Pulmonary artery endothelial cell (primary cell): ENCODE results near the gene TMEM190. TPM values are rescaled to one million over a fixed set of nuclear protein-coding genes. Genes with fewer than 3 reads are reported as not detected.

Experiments used
- DNase-seq: peaks from one replicate; pipeline ENCODE4 v3.0.0-alpha.2; 2011; ENCODE audit warnings: low read depth, low spot score
- total RNA-seq: library from RNA; depleted of rRNA; stranded (reverse); fragments of >200 nt; gene quantifications from 2 replicates; pipeline ENCODE4 v1.2.3, GENCODE V29; 2014

TMEM190 gene
- total RNA-seq, 1 donor from 2014 or later: not detected

- DNase-seq: no peak
Observed at GRCh38 chr19:55350620-55351315, 25.9 kb upstream of the TMEM190 start.

GRCh38 chr19:55352040-55352439 is 24.6 kb upstream of the TMEM190 start:
- no peak for DNase-seq

GRCh38 chr19:55352549-55353145 is 24.0 kb upstream of the TMEM190 start:
- DNase-seq: no peak

GRCh38 chr19:55353356-55353802 is 23.2 kb upstream of the TMEM190 start:
- no peak for DNase-seq

GRCh38 chr19:55353803-55354697 is 22.6 kb upstream of the TMEM190 start:
- DNase-seq: no peak

- DNase-seq: no peak
Observed at GRCh38 chr19:55354698-55355212, 21.9 kb upstream of the TMEM190 start, which contains the start of gene COX6B2. TSS of gene COX6B2 (minus strand) at chr19:55354719. CDS start at chr19:55354521, 198 bp downstream.

GRCh38 chr19:55355213-55355821 is 21.3 kb upstream of the TMEM190 start:
- no peak for DNase-seq

- DNase-seq: no peak
Observed at GRCh38 chr19:55358493-55358892, 18.1 kb upstream of the TMEM190 start.

GRCh38 chr19:55358943-55359908 is 17.4 kb upstream of the TMEM190 start:
- DNase-seq: no peak

GRCh38 chr19:55360902-55361301 is 15.7 kb upstream of the TMEM190 start:
- DNase-seq: no peak

- no peak for DNase-seq
Observed at GRCh38 chr19:55362174-55362989, 14.2 kb upstream of the TMEM190 start.

GRCh38 chr19:55362990-55363716 is 13.5 kb upstream of the TMEM190 start, which contains the start of gene GARIN5B:
TSS of gene GARIN5B (minus strand) at chr19:55363260. CDS start at chr19:55363066, 194 bp downstream.
- no peak for DNase-seq

- no peak for DNase-seq
Observed at GRCh38 chr19:55365245-55365644, 11.4 kb upstream of the TMEM190 start.

- no peak for DNase-seq
Observed at GRCh38 chr19:55365964-55366363, 10.7 kb upstream of the TMEM190 start.

- DNase-seq: no peak
Observed at GRCh38 chr19:55366790-55367189, 9.8 kb upstream of the TMEM190 start.

GRCh38 chr19:55368106-55368505 is 8.5 kb upstream of the TMEM190 start:
- DNase-seq: no peak

GRCh38 chr19:55368701-55369563 is 7.7 kb upstream of the TMEM190 start:
- DNase-seq: no peak
